CD4-positive, alpha-beta T cell treated with Interleukin-4 for 4 hours (primary cell): Measurements from ENCODE around the gene TMEM53.
A peak's percentile ranks its signal among the peaks of the same experiment; 100 is the strongest.
"Not testable (repeated sequence)": the region's sequence is repeated elsewhere in the genome, so short reads cannot be mapped to it uniquely, and the experiment has no call there.

Experiments used
- DNase-seq: peaks from one replicate; pipeline ENCODE4 v3.0.0-alpha.2; 2020

The TMEM53 gene

GRCh38 chr1:44672254-44672955 is 1.9 kb downstream of the TMEM53 start:
- DNase-seq, result peak; percentile 22

GRCh38 chr1:44670751-44671640 is 3.3 kb downstream of the TMEM53 start:
- no peak for DNase-seq

GRCh38 chr1:44666719-44667118 is 7.6 kb downstream of the TMEM53 start:
- not testable (repeated sequence) for DNase-seq

GRCh38 chr1:44664730-44665370 is 9.4 kb downstream of the TMEM53 start:
- DNase-seq, result no peak

- no peak for DNase-seq
Observed at GRCh38 chr1:44663417-44663816, 10.9 kb downstream of the TMEM53 start.

- no peak for DNase-seq
Observed at GRCh38 chr1:44662683-44663030, 11.6 kb downstream of the TMEM53 start.

GRCh38 chr1:44661781-44662682 is 12.2 kb downstream of the TMEM53 start:
- no peak for DNase-seq

GRCh38 chr1:44660176-44660575 is 14.1 kb downstream of the TMEM53 start:
- no peak for DNase-seq

- no peak for DNase-seq
Observed at GRCh38 chr1:44659566-44659965, 14.7 kb downstream of the TMEM53 start.

- no peak for DNase-seq
Observed at GRCh38 chr1:44655609-44656008, 18.7 kb downstream of the TMEM53 start.

GRCh38 chr1:44654621-44655187 is 19.6 kb downstream of the TMEM53 start:
- no peak for DNase-seq

GRCh38 chr1:44653107-44653964 is 20.9 kb downstream of the TMEM53 start:
- DNase-seq, result no peak

- peak; percentile 79 for DNase-seq
Observed at GRCh38 chr1:44652445-44653106, 21.7 kb downstream of the TMEM53 start.

- DNase-seq, result no peak
Observed at GRCh38 chr1:44651069-44651468, 23.2 kb downstream of the TMEM53 start.

- no peak for DNase-seq
Observed at GRCh38 chr1:44650159-44650831, 24.0 kb downstream of the TMEM53 start.

GRCh38 chr1:44649788-44650158 is 24.5 kb downstream of the TMEM53 start:
- DNase-seq, result no peak

- no peak for DNase-seq
Observed at GRCh38 chr1:44648529-44649250, 25.6 kb downstream of the TMEM53 start.

GRCh38 chr1:44647896-44648295 is 26.4 kb downstream of the TMEM53 start:
- no peak for DNase-seq
